Bronchial epithelial cell (primary cell): ENCODE data around the gene NMNAT2. TPM values are rescaled to one million over a fixed set of nuclear protein-coding genes. Genes with fewer than 3 reads are reported as not detected.

Experiments used
- DNase-seq: peaks from one replicate; pipeline ENCODE4 v3.0.0-alpha.2; 2010; ENCODE audit warnings: low read depth
- FAIRE-seq: peaks from 2 replicates; lab custom pipeline; 2011; peaks lifted over from hg19 to GRCh38; lab: Jason Lieb, UNC
- H3K27me3 ChIP-seq: 2 replicates; pipeline ENCODE4 v1.5.1; 2011; ENCODE audit warnings: low read length; ENCODE audit not compliant: control insufficient read depth, insufficient read depth
- H3K36me3 ChIP-seq: 2 replicates; pipeline ENCODE4 v1.5.1; 2011; ENCODE audit warnings: low read length; ENCODE audit not compliant: control insufficient read depth, insufficient read depth
- H3K4me3 ChIP-seq: 2 replicates; pipeline ENCODE4 v1.5.1; 2011; ENCODE audit warnings: mild to moderate bottlenecking, low read depth, low read length, control low read depth
- CTCF ChIP-seq: IDR thresholded peaks from 2 replicates; pipeline ENCODE4 v1.5.1; 2011; ENCODE audit warnings: mild to moderate bottlenecking, moderate library complexity, low read length, control low read depth, inconsistent platforms; ENCODE audit not compliant: insufficient read depth, severe bottlenecking
- total RNA-seq: library from RNA; depleted of rRNA; stranded (reverse); fragments of >200 nt; gene quantifications from 2 replicates; pipeline ENCODE4 v1.2.1, GENCODE V29; 2014

NMNAT2 gene
- total RNA-seq, 1 donor from 2014 or later, result 0.26 TPM

- no peak for TF ChIP-seq CTCF
- FAIRE-seq, result no peak
- Histone ChIP-seq H3K36me3 (no peaks in the 10 kb centered on the region), H3K27me3 (peaks cover 20% of the 10 kb centered on the region), H3K4me3 (no peak overlapping the region)
- no peak for DNase-seq
These were observed 87.0 kb downstream of the NMNAT2 start for GRCh38 chr1:183331091-183331742.

- DNase-seq, result no peak
- peak; percentile 43 for FAIRE-seq
- no peak for TF ChIP-seq CTCF
- Histone ChIP-seq H3K36me3 (no peaks in the 10 kb centered on the region), H3K27me3 (peaks cover 20% of the 10 kb centered on the region), H3K4me3 (no peak overlapping the region)
These were observed 87.8 kb downstream of the NMNAT2 start for GRCh38 chr1:183330335-183330734.

- DNase-seq (no peak), FAIRE-seq (no peak)
- H3K36me3 ChIP-seq, result no peaks in the 10 kb centered on the region
- H3K4me3 ChIP-seq, result no peak overlapping the region
- peaks cover 20% of the 10 kb centered on the region for H3K27me3 ChIP-seq
- TF ChIP-seq CTCF, result no peak
These were observed 89.8 kb downstream of the NMNAT2 start for GRCh38 chr1:183328371-183328770.

- Histone ChIP-seq H3K4me3 (no peak overlapping the region), H3K36me3 (no peaks in the 10 kb centered on the region), H3K27me3 (peaks cover 20% of the 10 kb centered on the region)
- DNase-seq (no peak), FAIRE-seq (no peak)
- TF ChIP-seq CTCF, result no peak
These were observed 90.5 kb downstream of the NMNAT2 start for GRCh38 chr1:183327434-183328290.

- Histone ChIP-seq H3K4me3 (no peak overlapping the region), H3K36me3 (no peaks in the 10 kb centered on the region), H3K27me3 (peaks cover 9% of the 10 kb centered on the region)
- TF ChIP-seq CTCF, result no peak
- FAIRE-seq, result no peak
- peak; percentile 59 for DNase-seq
These were observed 94.1 kb downstream of the NMNAT2 start for GRCh38 chr1:183323849-183324683.
